Endodermal cell (in vitro differentiated cells): ENCODE measurements around the gene BRPF3. TPM values are rescaled to one million over a fixed set of nuclear protein-coding genes. Genes with fewer than 3 reads are reported as not detected.

Experiments
- DNase-seq: peaks from one replicate; pipeline ENCODE4 v3.0.0-alpha.2; 2017
- H3K27ac ChIP-seq: 2 replicates; pipeline ENCODE4 v1.5.1; 2013; ENCODE audit warnings: mild to moderate bottlenecking, low read depth, low read length, moderate library complexity
- H3K27me3 ChIP-seq: 2 replicates; pipeline ENCODE4 v1.6.1; 2013; ENCODE audit warnings: mild to moderate bottlenecking, low read length, moderate library complexity; ENCODE audit not compliant: insufficient read depth, control insufficient read depth, poor library complexity, severe bottlenecking
- H3K36me3 ChIP-seq: 2 replicates; pipeline ENCODE4 v1.7.0; 2013; ENCODE audit warnings: mild to moderate bottlenecking, low read length, moderate library complexity; ENCODE audit not compliant: control insufficient read depth, insufficient read depth
- H3K4me1 ChIP-seq: one replicate; pipeline ENCODE4 v1.7.0; 2013; ENCODE audit warnings: low read length; ENCODE audit not compliant: control insufficient read depth, insufficient read depth
- H3K4me3 ChIP-seq: 2 replicates; pipeline ENCODE4 v1.5.1; 2013; ENCODE audit warnings: mild to moderate bottlenecking, low read length, moderate library complexity
- H3K9ac ChIP-seq: 2 replicates; pipeline ENCODE4 v1.6.1; 2013; ENCODE audit warnings: mild to moderate bottlenecking, low read length, moderate library complexity; ENCODE audit not compliant: poor library complexity, severe bottlenecking; ENCODE audit errors: extremely low read depth
- H3K9me3 ChIP-seq: 2 replicates; pipeline ENCODE4 v1.6.1; 2013; ENCODE audit warnings: mild to moderate bottlenecking, low read length, moderate library complexity; ENCODE audit not compliant: control insufficient read depth
- H3K27ac Mint-ChIP-seq: 2 replicates; pipeline ENCODE4 v1.8.0; 2020; ENCODE audit warnings: mixed read lengths
- H3K27me3 Mint-ChIP-seq: 2 replicates; pipeline ENCODE4 v1.8.0; 2021; ENCODE audit warnings: mild to moderate bottlenecking, mixed read lengths; ENCODE audit not compliant: insufficient read depth
- H3K36me3 Mint-ChIP-seq: 2 replicates; pipeline ENCODE4 v1.8.0; 2020; ENCODE audit warnings: low read depth, mixed read lengths
- H3K4me1 Mint-ChIP-seq: 2 replicates; pipeline ENCODE4 v1.8.0; 2020; ENCODE audit warnings: mixed read lengths
- H3K4me3 Mint-ChIP-seq: 2 replicates; pipeline ENCODE4 v1.8.0; 2020; ENCODE audit warnings: mild to moderate bottlenecking, moderate library complexity, mixed read lengths
- H3K9me3 Mint-ChIP-seq: 2 replicates; pipeline ENCODE4 v1.8.0; 2020; ENCODE audit warnings: mild to moderate bottlenecking, mixed read lengths
- WGBS, 2 experiments: methylation state at CpG; one replicate each; pipeline versions ENCODE4 v1.1.5 to v1.1.7; 2013; ENCODE audit warnings: missing lambda C conversion rate in 2 of 2, mixed read lengths in 1 of 2; ENCODE audit not compliant: insufficient coverage in 1 of 2, insufficient read length in 1 of 2; 5-methylcytosine and 5-hydroxymethylcytosine counted together
- total RNA-seq, 2 donors: library from RNA; stranded (reverse); fragmentation: NEBNext Ultra II Directional in 1 of 2; extraction: Animal tissue kit (Norgen Biotek cat#: 25700) in 1 of 2; gene quantifications; 2 replicates in 1 of 2; 3 replicates in 1 of 2; pipeline ENCODE4 v1.2.1, GENCODE V29; 2021
- TF ChIP-seq, protein P1 (sequence below): fragments of 200-600 bp; sonication (generic); conservative IDR thresholded peaks from 2 replicates; pipeline ENCODE4 v1.5.0; 2021; ENCODE audit warnings: antibody characterized with exemption, mild to moderate bottlenecking

Gene BRPF3
- total RNA-seq, 2 donors from 2014 or later: 30.4 to 46.8 TPM

DNA sequence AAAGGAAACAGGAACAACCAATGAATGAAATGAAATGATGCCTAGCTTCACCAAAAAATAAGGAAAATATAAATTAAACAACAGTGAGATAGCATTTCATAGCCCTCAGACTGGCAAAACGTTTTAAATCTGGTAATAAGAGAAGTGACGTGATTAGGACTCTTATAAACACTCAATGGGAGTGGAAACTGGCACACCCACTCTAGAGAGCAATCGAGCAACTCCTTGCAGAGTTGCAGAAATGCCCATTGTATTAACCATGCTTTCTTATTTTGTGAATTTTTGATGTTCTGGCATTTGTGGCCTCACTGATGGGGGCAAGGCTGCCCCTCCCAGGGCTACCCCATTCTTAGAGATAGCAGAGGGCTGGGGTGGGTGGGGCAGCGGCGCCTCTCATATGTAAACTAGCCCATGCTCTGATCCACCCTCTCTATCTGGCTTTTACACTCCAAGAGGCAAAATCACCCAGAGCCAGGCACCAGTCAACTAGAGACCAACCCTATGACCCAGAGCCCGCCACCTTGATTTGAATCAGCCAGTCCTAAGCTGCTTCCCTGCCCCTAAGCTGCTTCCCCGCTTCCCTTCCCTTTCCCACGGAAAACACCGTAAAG is 67.0 kb downstream of the BRPF3 start:
- Histone ChIP-seq H3K27me3 (no peaks in the 10 kb centered on the region), H3K36me3 (no peaks in the 10 kb centered on the region), H3K4me1 (no peaks in the 10 kb centered on the region), H3K9me3 (peaks cover 14% of the 10 kb centered on the region), H3K27ac (no peak overlapping the region), H3K4me3 (no peak overlapping the region), H3K9ac (no peak overlapping the region)
- Mint-ChIP-seq H3K4me3 (no peak overlapping the region), H3K9me3 (peaks cover 5% of the 10 kb centered on the region), H3K27ac (no peak overlapping the region), H3K4me1 (peaks cover 4% of the 10 kb centered on the region), H3K36me3 (no peaks in the 10 kb centered on the region), H3K27me3 (peaks cover 6% of the 10 kb centered on the region)
- TF ChIP-seq, protein P1, sequence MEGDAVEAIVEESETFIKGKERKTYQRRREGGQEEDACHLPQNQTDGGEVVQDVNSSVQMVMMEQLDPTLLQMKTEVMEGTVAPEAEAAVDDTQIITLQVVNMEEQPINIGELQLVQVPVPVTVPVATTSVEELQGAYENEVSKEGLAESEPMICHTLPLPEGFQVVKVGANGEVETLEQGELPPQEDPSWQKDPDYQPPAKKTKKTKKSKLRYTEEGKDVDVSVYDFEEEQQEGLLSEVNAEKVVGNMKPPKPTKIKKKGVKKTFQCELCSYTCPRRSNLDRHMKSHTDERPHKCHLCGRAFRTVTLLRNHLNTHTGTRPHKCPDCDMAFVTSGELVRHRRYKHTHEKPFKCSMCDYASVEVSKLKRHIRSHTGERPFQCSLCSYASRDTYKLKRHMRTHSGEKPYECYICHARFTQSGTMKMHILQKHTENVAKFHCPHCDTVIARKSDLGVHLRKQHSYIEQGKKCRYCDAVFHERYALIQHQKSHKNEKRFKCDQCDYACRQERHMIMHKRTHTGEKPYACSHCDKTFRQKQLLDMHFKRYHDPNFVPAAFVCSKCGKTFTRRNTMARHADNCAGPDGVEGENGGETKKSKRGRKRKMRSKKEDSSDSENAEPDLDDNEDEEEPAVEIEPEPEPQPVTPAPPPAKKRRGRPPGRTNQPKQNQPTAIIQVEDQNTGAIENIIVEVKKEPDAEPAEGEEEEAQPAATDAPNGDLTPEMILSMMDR: no peak
- DNase-seq: no peak
- WGBS, 2 experiments: 78 to 86% methylated on average over 6 to 9 of the region's 9 CpGs

DNA sequence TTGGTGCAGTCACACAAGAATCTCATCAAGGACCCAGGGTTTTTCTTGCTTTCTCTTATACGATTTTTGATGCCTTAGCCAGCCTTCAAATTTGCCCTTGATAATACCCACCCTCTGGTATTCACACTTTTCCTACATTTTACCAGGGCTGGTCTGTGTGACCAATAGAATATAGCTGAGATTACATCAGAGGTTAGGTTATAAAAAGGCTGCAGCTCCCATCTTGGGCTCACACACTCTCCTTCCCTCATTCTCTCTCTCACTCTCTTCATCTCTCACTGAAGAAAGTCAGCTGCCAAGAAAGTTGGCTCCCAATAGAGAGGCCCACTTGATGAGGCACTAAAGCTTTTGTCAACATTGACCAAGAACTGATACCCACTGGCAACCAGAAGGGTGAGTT is 69.2 kb downstream of the BRPF3 start:
- DNase-seq: no peak
- Histone ChIP-seq H3K9me3 (peaks cover 14% of the 10 kb centered on the region), H3K27me3 (no peaks in the 10 kb centered on the region), H3K36me3 (no peaks in the 10 kb centered on the region), H3K9ac (no peak overlapping the region), H3K4me1 (no peaks in the 10 kb centered on the region), H3K27ac (no peak overlapping the region), H3K4me3 (no peak overlapping the region)
- TF ChIP-seq, protein P1: no peak
- H3K27ac Mint-ChIP-seq: no peak overlapping the region
- peaks cover 15% of the 10 kb centered on the region for H3K27me3 Mint-ChIP-seq
- peaks cover 11% of the 10 kb centered on the region for H3K4me1 Mint-ChIP-seq
- 86 to 100% methylated on average over 1 of the region's 1 CpG for WGBS, 2 experiments
- peaks cover 5% of the 10 kb centered on the region for H3K9me3 Mint-ChIP-seq
- no peak overlapping the region for H3K4me3 Mint-ChIP-seq
- no peaks in the 10 kb centered on the region for H3K36me3 Mint-ChIP-seq

DNA sequence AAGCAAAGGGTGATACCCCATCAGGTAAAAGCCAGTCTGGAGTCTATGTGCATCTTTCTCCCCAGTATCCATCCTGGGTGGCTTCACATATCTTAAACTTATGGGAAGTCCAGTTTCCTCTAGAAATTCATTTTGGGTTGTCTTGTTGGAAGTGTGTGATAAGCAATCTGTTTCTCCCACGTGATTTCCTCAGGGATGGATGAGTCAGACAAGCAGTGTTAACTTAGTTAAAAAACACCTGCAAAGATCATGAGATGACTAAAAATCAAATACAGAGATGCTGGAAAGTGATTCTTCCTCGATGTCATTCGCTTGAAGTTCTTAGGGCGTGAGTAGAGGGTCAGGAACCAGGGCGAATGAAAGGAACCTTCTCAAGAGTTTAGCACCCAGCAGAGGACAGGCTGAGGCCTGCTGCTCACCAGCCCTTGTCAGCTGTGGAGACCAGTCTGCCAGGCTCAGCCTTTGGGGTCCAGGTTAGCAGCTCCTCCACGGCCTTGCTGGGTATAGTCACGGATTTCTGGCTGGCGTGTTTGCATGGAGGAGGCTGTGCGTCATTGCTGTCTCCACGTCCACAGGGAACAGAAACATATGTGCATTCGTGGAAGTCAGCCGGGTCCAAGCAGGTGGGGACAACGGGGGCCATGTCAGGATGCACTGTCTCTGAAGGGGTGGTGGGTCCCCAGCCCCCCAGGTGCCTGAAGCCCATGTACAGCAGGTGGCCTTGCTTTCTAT is 70.5 kb downstream of the BRPF3 start:
- Mint-ChIP-seq H3K36me3 (no peaks in the 10 kb centered on the region), H3K27ac (no peak overlapping the region), H3K4me3 (no peak overlapping the region), H3K4me1 (peaks cover 7% of the 10 kb centered on the region), H3K27me3 (peaks cover 20% of the 10 kb centered on the region), H3K9me3 (peaks cover 5% of the 10 kb centered on the region)
- Histone ChIP-seq H3K9me3 (peaks cover 14% of the 10 kb centered on the region), H3K27ac (no peak overlapping the region), H3K36me3 (no peaks in the 10 kb centered on the region), H3K4me1 (no peaks in the 10 kb centered on the region), H3K9ac (no peak overlapping the region), H3K27me3 (no peaks in the 10 kb centered on the region), H3K4me3 (no peak overlapping the region)
- TF ChIP-seq, protein P1: no peak
- DNase-seq: no peak
- 92 to 94% methylated on average over 13 of the region's 13 CpGs for WGBS, 2 experiments
